Stimulated activated CD8-positive, alpha-beta memory T cell treated with anti-CD3 and anti-CD28 coated beads, Interleukin-15, amount 100 ng/mL, for 4 hours (primary cell): ENCODE measurements around the gene SLC24A2.
"Not testable (repeated sequence)": the region's sequence is repeated elsewhere in the genome, so short reads cannot be mapped to it uniquely, and the experiment has no call there.

Experiments used
- DNase-seq, 2 donors: peaks; one replicate each; pipeline ENCODE4 v3.0.0-alpha.2; 2020; ENCODE audit warnings: low read depth in 2 of 2

The SLC24A2 gene

GRCh38 chr9:19788614-19789271 lies at the start of gene SLC24A2:
Gene SLC24A2, minus strand, starts transcription at chr9:19789037.
- no peak for DNase-seq

- DNase-seq, result not testable (repeated sequence)
Observed at GRCh38 chr9:19833331-19833730, 44.5 kb upstream of the SLC24A2 start.

GRCh38 chr9:19830796-19831195 lies 42.0 kb upstream of the SLC24A2 start:
- no peak for DNase-seq

GRCh38 chr9:19828576-19829109 lies 39.8 kb upstream of the SLC24A2 start:
- DNase-seq, result no peak

- DNase-seq, result no peak
Observed at GRCh38 chr9:19816769-19817168, 27.9 kb upstream of the SLC24A2 start.

- no peak for DNase-seq
Observed at GRCh38 chr9:19812194-19812593, 23.4 kb upstream of the SLC24A2 start.

GRCh38 chr9:19809422-19810269 lies 20.8 kb upstream of the SLC24A2 start:
- no peak for DNase-seq

GRCh38 chr9:19807182-19807892 lies 18.5 kb upstream of the SLC24A2 start:
- DNase-seq, result no peak

GRCh38 chr9:19804431-19804830 lies 15.6 kb upstream of the SLC24A2 start:
- no peak for DNase-seq

GRCh38 chr9:19800884-19801283 lies 12.0 kb upstream of the SLC24A2 start:
- DNase-seq, result no peak

- no peak for DNase-seq
Observed at GRCh38 chr9:19799784-19800183, 10.9 kb upstream of the SLC24A2 start.

GRCh38 chr9:19788152-19788551 lies 685 bp downstream of the SLC24A2 start:
- DNase-seq, result no peak

- no peak for DNase-seq
Observed at GRCh38 chr9:19787672-19788071, 1.2 kb downstream of the SLC24A2 start.

- no peak for DNase-seq
Observed at GRCh38 chr9:19785230-19785629, 3.6 kb downstream of the SLC24A2 start.

- no peak for DNase-seq
Observed at GRCh38 chr9:19784136-19784535, 4.7 kb downstream of the SLC24A2 start.

GRCh38 chr9:19783500-19783899 lies 5.3 kb downstream of the SLC24A2 start:
- DNase-seq, result no peak

GRCh38 chr9:19782005-19782404 lies 6.8 kb downstream of the SLC24A2 start:
- DNase-seq, result no peak

- DNase-seq, result no peak
Observed at GRCh38 chr9:19781240-19781639, 7.6 kb downstream of the SLC24A2 start.

GRCh38 chr9:19771446-19771845 lies 17.4 kb downstream of the SLC24A2 start:
- DNase-seq, result no peak

GRCh38 chr9:19770973-19771372 lies 17.9 kb downstream of the SLC24A2 start:
- no peak for DNase-seq

GRCh38 chr9:19769213-19769612 lies 19.6 kb downstream of the SLC24A2 start:
- DNase-seq, result no peak

- DNase-seq, result no peak
Observed at GRCh38 chr9:19768798-19769197, 20.0 kb downstream of the SLC24A2 start.
